Measurements from ENCODE around the gene METTL16. TPM values are rescaled to one million over a fixed set of nuclear protein-coding genes. Genes with fewer than 3 reads are reported as not detected.

Gene METTL16
- total RNA-seq, 1 experiment from 2014 or later: 54.1 TPM

GRCh38 chr17:2517539-2517938 is 5.9 kb upstream of the METTL16 start (continued):
- TF ChIP-seq E2F5 (CRISPR knock-in tag; IDR thresholded peaks at IDR 0.05) (no peak), RORB (CRISPR knock-in tag; IDR thresholded peaks at IDR 0.05) (no peak), TEAD1 (CRISPR knock-in tag; IDR thresholded peaks at IDR 0.05) (no peak)

- DNase-seq (ENCODE audit: low spot score) (no peak), ATAC-seq (no peak)
- Mint-ChIP-seq H3K36me3 (peaks cover 18% of the 10 kb centered on the region), H3K4me3 (no peak overlapping the region), H3K27ac (no peak overlapping the region), H3K9me3 (peaks cover 13% of the 10 kb centered on the region), H3K4me1 (peaks cover 4% of the 10 kb centered on the region), H3K27me3 (ENCODE audit: low read depth) (no peaks in the 10 kb centered on the region)
- POLR2A ChIA-PET: interaction anchor here (0.6 to 1.3 kb wide), 3 partner anchors 14 to 115 kb away, joined by 3 to 8 read pairs (median 5); partner anchors contain the start of gene PAFAH1B1
- TF ChIP-seq ZNF512 (CRISPR knock-in tag; IDR thresholded peaks at IDR 0.05; ENCODE audit: borderline replicate concordance): 0 out of 2 replicates have a peak, but pooled peaks have one; percentile 50
- no peak for TF ChIP-seq RELA (CRISPR knock-in tag; IDR thresholded peaks at IDR 0.05; ENCODE audit: borderline replicate concordance)
- CTCF ChIA-PET: interaction anchor here (0.6 to 2.4 kb wide), 5 partner anchors 13 to 196 kb away, joined by 3 to 13 read pairs (median 4); no protein-coding TSS in a partner anchor
Observed at GRCh38 chr17:2511138-2511461, 588 bp downstream of the METTL16 start.

- ChIA-PET POLR2A (no interaction called here), CTCF (interaction anchor here (0.7 kb wide), 1 partner anchor 20 kb away, joined by 3 read pairs; no protein-coding TSS in a partner anchor)
- TF ChIP-seq CREM (CRISPR knock-in tag; IDR thresholded peaks at IDR 0.05) (no peak), CBFB (CRISPR knock-in tag; IDR thresholded peaks at IDR 0.05; ENCODE audit: low read depth) (no peak), TEAD1 (CRISPR knock-in tag; IDR thresholded peaks at IDR 0.05) (no peak), FOXJ3 (CRISPR knock-in tag; IDR thresholded peaks at IDR 0.05; ENCODE audit: borderline replicate concordance) (no peak), ZNF396 (CRISPR knock-in tag; IDR thresholded peaks at IDR 0.05; ENCODE audit: borderline replicate concordance) (no peak), ATF2 (CRISPR knock-in tag; IDR thresholded peaks at IDR 0.05; ENCODE audit: borderline replicate concordance, low read depth) (no peak), ATF3 (CRISPR knock-in tag; conservative IDR thresholded peaks at IDR 0.05) (no peak), ESRRA (CRISPR knock-in tag; IDR thresholded peaks at IDR 0.05; ENCODE audit: borderline replicate concordance) (no peak), GRHL2 (CRISPR knock-in tag; IDR thresholded peaks at IDR 0.05; ENCODE audit: insufficient replicate concordance, severe bottlenecking) (no peak), USF1 (CRISPR knock-in tag; IDR thresholded peaks at IDR 0.05) (no peak), FOXK1 (CRISPR knock-in tag; IDR thresholded peaks at IDR 0.05) (no peak), IRF2 (CRISPR knock-in tag; IDR thresholded peaks at IDR 0.05; ENCODE audit: borderline replicate concordance, low read depth) (no peak)
- H3K4me3 Mint-ChIP-seq: no peak overlapping the region
- H3K36me3 Mint-ChIP-seq: peaks cover 23% of the 10 kb centered on the region
- peaks cover 4% of the 10 kb centered on the region for H3K4me1 Mint-ChIP-seq
- no peaks in the 10 kb centered on the region for H3K27me3 Mint-ChIP-seq (ENCODE audit: low read depth)
- DNase-seq (ENCODE audit: low spot score) (no peak), ATAC-seq (no peak)
- H3K27ac Mint-ChIP-seq: peak overlapping the region; percentile 55; the same call in 1 of the 2 replicates
- H3K9me3 Mint-ChIP-seq: peaks cover 17% of the 10 kb centered on the region
Observed at GRCh38 chr17:2510559-2510958, 1.1 kb downstream of the METTL16 start.

GRCh38 chr17:2508035-2508434 is 3.7 kb downstream of the METTL16 start:
- no peak for DNase-seq (ENCODE audit: low spot score)
- ATAC-seq: no peak
- ChIA-PET CTCF (no interaction called here), POLR2A (no interaction called here)
- Mint-ChIP-seq H3K27me3 (ENCODE audit: low read depth) (no peaks in the 10 kb centered on the region), H3K36me3 (peaks cover 33% of the 10 kb centered on the region), H3K4me1 (peaks cover 4% of the 10 kb centered on the region), H3K27ac (peak overlapping the region; percentile 63; the same call in 1 of the 2 replicates), H3K4me3 (no peak overlapping the region), H3K9me3 (peaks cover 24% of the 10 kb centered on the region)
- TF ChIP-seq JUN (CRISPR knock-in tag; IDR thresholded peaks at IDR 0.05) (no peak), TP53 (CRISPR knock-in tag; IDR thresholded peaks at IDR 0.05) (no peak), HMGXB4 (CRISPR knock-in tag; IDR thresholded peaks at IDR 0.05) (no peak), CBFB (CRISPR knock-in tag; IDR thresholded peaks at IDR 0.05; ENCODE audit: low read depth) (no peak), STAT6 (CRISPR knock-in tag; conservative IDR thresholded peaks at IDR 0.05; ENCODE audit: low read depth) (no peak), ZNF416 (CRISPR knock-in tag; IDR thresholded peaks at IDR 0.05) (no peak)
